Measurements from ENCODE around the gene CLCN3.
"Not testable (repeated sequence)": the region's sequence is repeated elsewhere in the genome, so short reads cannot be mapped to it uniquely, and the experiment has no call there.

The CLCN3 gene

DNA sequence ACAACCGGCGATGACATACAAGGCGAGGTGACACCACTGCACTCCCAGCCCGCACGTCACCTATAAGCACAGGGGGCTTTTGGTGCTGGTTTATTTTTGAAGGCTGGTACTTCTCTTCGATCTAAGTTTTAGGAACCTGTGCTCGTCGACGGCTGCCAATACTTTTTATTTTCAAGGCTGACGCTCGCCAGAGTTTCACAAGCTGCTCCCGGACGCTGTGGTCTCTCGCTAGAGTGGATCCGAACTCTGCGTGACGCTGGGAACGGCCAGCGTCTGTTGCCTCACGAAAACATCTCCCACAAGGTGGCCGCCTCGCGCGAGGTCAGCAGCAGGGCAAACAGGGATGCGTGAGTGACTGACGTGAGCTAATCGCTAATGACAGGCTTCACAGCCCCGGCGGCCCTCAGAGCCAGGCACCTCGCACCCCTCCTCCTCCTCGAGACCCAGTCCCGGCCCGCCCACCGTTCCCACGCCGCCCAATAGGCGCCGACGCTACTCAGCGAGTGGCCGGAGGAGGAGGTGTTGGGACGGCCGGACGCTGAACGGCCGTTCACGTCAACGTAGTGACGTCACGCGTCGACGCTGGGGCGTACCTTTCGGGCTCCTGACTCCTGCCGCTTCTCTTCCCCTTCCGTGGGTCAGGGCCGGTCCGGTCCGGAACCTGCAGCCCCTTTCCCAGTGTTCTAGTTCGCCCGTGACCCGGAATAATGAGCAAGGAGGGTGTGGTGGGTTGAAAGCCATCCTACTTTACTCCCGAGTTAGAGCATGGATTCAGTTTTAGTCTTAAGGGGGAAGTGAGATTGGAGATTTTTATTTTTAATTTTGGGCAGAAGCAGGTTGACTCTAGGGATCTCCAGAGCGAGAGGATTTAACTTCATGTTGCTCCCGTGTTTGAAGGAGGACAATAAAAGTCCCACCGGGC lies at the start of gene CLCN3:
Gene CLCN3 (plus strand): TSS at position 621 of the 922 bp plus-strand sequence. CDS start 15,351 bp downstream, outside the sequence.
- peak; percentile 65 for DNase-seq

DNA sequence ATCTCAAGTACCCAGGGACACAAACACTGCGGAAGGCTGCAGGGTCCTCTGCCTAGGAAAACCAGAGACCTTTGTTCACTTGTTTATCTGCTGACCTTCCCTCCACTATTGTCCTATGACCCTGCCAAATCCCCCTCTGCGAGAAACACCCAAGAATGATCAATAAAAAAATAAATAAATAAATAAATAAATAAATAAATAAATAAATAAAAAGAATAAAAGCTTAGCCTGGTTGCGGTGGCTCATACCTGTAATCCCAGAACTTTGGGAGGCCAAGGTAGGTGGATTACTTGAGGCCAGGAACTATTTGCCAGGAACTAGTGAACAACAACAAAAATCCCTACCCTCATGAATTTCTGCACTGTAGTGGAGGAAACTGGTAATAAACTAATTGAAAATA lies 49.4 kb upstream of the CLCN3 start:
- DNase-seq: not testable (repeated sequence)

DNA sequence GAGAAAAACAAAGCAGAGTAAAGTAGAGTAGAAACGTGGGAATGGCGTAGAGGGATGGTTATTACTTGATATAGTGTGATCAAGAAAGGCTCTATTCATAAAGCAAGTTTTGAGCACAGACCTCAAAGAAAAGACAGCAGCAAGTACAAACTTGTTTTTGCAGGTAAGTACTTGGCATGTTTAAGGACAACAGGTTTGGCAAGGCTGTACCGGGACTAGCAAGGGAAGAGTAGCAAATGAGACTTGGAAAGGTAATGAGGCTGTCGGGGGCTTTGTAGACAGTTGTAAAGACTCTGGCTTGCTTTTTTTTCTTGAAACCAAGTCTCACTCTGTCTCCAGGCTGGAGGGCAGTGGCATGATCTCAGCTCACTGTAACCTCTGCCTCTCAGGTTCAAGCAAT lies 48.9 kb upstream of the CLCN3 start:
- DNase-seq: no peak

DNA sequence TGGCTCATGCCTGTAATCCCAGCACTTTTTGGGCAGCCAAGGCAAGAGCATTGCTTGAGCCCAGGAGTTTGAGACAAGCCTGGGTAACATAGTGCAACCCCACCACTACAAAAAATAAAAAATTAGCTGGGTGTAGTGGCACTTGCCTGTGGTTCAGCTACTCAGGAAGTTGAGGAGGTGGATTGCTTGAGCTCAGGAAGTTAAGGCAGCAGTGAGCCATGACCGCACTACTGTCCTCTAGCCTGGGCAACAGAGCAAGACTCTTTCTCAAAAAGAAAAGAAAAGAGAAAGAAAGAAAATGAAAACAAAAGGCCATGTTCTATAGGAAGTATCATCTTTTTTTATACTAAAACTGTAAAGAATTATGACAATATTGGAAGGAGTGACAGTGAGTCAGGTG lies 46.5 kb upstream of the CLCN3 start:
- no peak for DNase-seq

DNA sequence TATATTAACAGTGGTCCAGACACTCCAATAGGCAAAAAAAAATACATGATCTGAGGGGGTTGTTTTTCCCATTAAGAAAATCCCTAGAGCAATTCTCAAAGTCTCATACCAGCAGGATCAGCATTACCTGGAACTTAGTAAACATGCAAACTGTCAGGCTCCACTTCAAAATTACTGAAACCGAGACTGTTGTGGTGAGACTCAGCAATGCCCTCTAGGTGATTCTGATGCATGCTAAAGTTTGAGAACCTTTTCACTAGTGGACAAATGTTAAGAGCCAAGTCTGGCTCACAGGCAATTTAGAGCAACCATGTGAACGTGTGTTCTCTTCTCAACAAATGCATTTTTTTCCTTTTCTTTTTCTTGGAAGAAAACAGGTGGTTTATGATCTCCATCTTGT lies 38.2 kb upstream of the CLCN3 start:
- no peak for DNase-seq

DNA sequence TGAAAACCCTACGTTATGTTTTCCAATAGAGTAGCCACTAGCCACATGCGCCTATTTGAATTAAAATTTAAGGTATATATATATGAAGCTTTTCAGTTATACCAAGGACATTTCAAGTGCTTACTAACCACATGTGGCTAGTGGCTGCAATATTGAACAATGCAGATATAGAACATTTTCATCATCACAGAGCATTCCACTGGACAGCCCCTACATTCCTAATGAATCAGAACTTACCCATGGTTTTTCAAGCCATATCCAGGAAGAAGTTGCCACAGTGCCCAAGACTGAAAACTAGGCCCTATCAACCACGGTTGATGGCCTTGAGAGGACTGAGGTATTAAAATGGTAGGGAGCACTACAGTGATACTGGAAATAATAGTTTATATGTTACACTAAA lies 37.7 kb upstream of the CLCN3 start:
- DNase-seq: no peak

DNA sequence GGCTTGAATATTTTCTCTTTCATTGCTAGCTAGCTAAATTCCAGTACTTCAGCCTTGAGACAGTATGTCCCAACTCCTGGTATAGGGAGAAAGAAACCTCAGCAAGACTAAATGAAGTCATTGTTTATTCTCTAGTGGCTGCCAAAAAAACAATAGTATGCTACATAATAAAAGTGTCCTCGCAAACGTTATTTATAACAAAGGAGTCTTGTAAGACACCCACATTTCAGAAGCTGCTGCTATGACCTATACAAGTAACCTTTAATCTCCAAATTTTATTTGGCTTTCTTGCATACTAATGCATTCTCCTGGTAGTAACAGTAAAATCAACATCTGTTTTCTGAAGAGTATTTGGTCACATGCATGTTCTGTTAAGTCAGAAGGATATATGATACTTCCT lies 36.8 kb upstream of the CLCN3 start:
- no peak for DNase-seq

DNA sequence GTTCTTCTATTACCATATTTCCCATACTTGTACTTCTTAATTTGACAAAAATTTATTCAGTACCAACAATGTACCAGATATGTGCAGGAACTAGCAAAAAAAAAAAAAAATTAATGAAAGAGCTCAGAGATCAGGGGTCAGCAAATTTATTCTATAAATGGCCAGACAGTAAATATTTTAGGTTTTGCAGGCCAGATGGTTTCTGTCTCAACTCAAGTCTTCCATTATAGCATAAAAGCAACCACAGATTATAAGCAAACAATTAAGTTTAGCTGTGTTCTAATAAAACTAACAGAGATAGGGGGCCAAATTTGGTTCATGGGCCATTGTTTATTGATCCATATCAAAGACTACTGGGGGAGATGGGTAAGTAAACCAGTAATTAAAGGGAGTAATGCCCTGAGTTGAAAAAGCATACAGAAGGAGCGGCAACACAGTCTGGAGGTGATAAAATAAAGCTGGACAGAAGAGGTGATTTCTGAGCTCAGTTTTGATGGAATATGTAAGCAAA lies 27.3 kb upstream of the CLCN3 start:
- DNase-seq: no peak

DNA sequence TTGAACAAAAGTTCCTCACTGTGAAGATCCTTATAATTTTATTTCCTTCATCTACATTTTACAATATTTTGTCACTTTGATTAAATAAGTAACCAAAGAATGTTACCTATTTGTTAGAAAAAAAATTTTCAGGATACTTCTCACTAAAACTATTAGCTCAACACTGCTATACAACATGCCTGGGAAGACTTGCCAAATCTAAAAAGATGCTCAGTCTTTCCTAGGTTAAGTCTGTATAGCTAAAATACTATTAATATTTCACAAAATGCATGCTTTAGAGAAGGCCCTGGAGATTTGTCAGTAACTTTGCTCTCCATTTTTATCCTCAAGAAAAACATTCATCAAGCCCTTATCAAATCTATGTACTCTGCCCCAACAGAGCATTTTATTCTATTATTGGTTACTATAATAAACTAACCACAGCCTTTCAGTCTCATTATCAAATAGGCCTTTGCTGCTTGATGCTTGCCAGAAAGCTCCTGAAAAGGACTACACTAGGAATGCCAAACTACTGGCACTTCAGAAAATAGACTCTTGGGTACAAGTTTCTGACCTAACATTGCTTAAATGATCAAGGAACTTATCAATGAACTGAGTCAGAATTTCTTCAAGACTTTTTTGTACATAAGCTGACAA lies 25.7 kb upstream of the CLCN3 start:
- DNase-seq: no peak

DNA sequence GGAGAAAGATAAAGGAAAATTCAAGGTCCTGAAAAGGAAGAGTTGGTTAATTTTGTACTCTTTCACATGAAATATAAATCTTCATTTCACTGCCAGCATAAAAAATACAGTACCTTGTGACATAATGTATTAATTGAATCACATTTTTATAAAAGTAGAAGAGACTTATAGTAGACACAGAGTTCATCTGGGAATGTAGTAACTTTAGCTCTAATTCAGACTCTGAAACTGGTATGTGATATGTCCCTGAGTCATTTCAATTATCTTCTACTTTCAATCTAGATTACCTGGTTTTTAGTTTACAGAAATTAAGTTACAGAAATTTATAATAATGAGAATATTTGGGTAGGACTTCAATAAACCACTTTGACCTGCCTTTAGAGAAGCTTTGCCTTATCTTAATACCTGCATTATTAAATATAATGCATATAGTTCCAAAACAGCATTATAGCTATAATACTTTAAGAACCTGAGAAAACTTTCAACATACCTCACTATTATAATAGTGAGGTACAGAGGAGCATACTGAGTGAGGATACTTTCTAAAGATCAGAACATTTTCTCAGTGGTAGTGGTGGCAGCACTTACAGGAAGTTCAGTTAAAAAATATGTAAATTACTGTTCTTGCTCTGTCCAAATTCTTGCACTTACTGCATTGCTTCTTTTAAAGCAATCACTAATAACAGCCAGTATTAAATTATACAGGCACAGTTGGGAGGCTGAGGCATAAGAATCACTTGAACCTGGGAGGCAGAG lies 19.2 kb upstream of the CLCN3 start:
- DNase-seq: no peak

DNA sequence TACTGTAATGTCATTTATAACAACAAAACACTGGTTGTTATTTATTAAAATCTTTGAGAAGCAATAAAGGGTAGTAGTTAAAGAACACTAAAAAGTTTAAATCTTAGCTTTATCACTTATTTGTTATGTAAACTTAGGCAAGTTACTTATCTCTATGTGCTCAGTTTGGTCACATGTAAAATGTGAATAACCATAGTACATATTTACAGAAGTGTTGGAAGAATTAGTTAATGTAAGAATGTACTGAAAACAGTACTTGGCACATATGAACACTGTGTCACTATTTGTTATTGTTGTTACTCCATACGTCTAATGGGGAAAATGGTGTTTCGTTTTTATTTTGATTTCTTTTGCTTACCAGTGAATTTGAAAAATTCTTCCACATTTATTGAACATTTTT lies 17.1 kb upstream of the CLCN3 start:
- DNase-seq: no peak

DNA sequence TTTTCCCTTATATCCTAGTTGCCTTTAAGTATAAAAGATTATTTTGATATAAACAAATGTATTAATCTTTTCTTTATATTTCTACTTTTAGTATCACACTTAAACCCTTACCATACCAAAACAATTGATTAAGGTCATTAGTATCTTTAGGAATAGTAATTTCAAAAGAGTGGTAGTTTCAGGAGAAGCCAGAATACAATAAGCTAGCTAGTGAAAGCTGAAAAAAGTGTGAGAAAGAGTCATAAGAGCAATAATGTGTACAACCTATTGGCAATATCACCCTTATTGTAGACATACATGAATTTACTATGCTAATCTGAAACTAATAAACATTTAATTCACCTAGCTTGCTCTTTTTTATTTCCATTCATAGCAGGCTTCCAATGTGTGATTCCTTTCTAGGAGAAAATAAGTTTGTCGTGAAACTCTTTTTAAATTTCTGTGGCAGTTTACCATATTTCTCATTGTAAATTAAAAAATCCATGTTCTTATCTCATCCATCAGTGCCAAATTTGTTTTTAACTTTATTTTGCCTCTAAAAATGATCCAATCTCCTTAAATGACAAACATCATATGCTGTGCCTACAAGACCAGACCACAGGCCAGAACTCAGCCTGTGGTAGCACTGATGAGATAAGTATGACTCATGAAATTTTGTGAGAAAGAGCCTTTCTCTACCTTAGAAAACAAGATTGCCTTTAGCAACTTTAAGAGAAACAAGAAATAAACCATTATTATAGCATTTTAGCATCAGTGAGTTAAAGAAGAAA lies 16.1 kb upstream of the CLCN3 start:
- no peak for DNase-seq

DNA sequence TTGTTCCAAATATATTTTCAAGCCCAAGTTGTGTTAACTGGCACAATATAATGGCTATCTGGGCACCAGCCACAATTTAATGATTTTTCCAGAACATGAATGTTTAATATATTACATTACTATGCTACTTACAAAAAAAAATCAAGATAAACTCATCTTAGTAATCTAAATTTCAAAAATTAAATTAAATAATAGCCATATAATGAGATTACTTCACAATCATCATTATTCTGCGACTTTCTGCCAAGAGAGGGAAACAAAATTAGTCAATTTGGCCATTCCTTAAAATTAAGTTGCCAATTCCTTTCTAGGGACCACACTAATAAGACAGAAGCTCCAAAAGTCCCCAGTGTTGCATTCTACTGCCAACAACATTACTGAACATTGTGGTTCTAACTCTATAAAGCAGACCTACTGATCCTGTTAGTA lies 15.5 kb upstream of the CLCN3 start:
- DNase-seq: no peak

DNA sequence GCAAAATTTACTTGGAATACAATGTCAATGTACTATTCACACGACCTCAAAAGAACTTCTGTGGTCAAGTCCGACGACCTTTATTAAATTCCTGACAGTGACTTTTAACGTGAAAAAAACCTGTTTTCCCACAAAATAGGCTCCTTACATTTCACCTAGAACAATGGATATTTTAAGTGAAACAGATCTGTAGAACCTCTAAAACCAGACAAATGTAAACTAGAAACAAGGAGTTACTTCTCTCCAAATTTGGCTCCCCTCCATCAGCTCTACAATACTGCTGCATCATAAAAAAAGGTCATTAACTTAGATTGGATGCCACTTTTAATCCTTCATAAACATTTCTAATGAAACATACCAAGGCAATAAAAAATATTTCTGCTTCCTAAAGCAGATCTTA lies 9.2 kb upstream of the CLCN3 start:
- DNase-seq: no peak

DNA sequence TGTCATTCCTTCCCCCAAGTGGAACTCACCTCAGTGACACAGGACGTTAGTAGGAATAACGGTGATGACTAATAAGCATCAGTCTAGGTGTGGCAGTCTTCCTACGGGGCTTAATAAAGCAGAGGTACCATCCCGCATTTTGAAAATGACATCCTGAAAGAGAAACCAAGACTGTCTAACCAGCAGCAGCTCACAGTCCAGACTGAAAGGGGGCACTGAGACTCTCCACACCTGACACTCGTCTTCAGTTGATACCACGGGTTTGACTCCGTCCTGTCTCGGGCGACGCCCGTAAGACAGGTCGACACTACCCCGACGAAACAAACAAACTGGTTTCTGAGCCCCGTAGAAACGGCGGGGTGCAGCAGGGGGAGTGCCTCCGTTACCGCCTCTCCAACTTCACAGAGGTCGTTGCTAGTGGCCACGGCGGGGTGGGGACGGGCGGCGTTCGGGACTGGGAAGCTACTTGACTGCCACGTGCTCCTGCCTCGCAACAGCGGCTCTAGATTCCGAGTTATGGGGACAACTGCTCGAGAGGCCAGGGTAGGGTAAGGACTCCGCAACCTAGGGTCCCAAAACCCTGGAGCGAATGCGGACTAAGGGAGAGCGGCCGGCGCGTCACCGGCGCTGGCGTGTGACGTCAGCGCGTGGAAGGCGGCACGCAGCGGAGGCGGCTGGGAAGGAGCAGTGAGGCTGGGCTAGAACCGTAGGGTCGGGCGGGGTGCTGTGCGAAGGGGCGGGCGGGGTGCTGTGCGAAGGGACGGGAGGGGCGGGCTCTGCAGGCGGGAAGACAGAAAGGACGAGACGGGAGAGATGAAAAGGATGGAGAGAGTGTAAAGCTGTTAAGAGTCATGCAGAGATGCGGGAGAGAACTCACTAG lies 8.1 kb upstream of the CLCN3 start, which contains the start of gene NEK1:
Gene NEK1 (minus strand): TSS at position 593 of the 880 bp plus-strand sequence. CDS start 9,953 bp downstream, outside the sequence.
- DNase-seq: peak; percentile 37

DNA sequence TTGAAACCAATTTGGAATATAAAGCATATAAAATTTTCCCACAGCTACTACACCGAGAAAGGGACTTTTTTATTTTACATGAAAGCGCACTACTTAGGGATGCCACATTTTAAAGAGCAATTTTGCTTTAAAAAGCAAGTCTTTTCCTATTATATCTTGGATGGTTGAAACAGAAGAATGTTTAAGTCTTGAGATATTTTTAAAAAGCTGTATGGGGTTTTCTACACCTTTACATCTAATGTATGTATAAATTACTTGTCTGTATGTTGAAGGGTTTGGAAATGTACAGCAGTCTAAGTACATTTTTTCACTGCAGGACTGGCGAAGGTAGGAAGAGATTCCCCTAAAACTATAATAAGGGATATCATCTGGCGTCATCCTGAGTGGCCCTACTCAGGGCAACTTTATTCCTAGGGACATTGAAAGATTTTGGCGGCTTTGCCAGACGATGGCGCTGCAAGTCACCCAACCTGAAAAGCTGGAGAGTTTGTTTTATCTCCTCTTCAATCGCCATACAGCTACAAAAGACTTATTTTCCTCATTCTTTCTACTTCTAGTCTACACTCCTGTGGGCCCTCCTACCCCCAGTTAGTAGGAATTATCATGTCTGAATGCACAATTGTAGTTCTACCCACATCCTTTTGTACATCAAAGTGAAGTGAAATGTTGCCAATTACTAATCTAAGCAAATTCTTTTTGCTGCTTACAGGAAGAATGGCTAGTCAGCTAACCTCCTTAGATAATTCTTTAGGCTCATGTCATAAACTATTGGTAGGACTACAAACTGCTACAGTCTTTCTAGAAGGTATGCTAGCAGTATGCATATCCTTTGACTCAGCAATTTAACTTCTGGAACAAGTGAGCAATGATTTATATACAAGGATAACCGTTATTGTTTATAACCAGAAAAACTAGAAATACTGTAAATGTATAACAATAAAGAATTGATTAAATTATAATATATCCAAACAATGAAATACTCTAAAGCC lies 7.2 kb upstream of the CLCN3 start:
- DNase-seq: peak; percentile 6

DNA sequence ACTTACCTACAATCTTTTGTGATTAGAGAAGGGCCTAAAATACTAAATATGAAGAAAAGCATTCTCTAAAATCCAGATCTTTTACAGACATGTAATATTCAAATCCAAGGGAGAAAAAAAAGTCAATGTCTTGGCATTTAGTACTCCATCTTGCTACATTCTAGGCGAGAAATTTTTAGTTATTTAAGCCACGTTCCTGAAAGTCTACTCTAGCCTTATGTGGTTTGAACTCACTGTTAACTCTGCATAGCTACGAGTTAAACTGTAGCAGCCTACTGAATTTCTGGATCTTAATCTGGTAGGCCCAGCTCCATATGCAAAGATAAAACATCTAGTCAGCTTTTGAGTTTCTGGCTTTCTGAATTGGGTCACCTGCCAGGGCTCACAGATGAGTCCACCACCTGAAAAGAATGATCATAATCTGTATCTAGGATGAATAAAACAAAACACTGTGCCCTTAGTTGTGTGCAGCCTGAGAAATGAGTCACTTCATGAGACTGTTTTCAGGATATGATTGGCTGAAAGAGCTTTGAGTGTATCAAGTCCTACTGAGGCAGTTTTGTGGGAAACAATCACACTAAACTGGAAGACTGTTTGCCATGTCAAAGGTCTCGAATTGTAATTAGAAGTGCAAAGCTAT lies 4.8 kb upstream of the CLCN3 start:
- DNase-seq: no peak

DNA sequence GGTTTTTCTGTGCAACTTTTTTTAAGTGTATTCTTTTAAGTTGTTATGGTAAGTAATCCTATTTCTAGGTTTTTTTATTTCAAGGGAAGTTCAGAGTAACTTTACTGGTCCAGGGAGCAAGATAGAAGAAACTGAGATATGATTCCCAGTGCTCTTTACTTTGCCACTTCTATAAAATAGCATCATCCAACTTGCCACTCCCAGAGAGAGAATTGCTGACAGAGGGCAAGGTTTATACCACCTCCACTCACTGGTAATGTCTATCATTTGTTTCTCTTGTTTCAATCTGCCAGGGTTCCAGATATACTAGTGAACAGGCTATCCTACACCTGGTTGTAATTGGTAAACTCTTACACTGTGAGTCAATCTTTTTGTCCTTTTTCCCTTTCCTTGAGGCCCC lies 3.5 kb upstream of the CLCN3 start:
- no peak for DNase-seq

DNA sequence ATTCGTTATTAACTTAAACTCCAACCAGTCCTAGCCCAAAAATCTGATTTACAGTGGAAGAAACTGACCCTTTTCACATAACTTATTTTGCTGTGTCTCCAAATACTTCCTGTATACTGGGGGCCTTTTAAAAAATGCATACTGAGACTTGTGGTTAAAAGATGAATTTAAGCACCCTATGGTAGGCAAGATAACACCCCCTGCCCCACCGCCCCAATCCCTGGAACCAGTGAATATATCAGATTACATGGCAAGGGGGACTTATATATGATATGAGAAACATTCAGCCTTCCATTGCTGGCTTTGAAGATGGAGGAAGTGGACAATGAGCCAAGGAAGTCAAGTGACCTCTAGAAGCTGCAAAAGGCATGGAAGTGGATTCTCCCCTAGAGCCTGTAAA lies 3.1 kb upstream of the CLCN3 start:
- no peak for DNase-seq

DNA sequence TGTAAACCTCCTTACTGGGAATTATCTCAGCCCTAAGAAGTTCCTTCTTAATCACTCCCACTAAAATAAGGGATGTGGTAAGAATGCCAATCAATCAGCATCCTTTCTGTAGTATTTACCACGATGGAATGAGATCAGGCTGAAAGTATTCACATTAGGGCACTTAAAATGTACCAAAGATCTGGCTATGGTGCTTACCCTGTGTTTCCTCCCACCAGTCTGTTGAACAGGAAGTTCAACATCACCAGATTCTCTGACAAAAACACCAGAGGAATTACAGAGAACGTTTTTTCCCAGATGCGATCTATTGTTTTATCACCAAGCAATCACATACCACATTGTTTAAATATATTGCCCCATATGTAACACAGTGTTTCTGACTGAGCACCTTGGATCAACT lies 2.1 kb upstream of the CLCN3 start:
- DNase-seq: no peak

All from SIG-M5 (cell line).